B cell (primary cell): ENCODE results near the gene OBP2B. TPM values are rescaled to one million over a fixed set of nuclear protein-coding genes. Genes with fewer than 3 reads are reported as not detected.
"Not testable (repeated sequence)": the region's sequence is repeated elsewhere in the genome, so short reads cannot be mapped to it uniquely, and the experiment has no call there.

Experiments used
- ATAC-seq: fragments of 200-7000 bp; cut with Tn5 transposase; one replicate; pipeline ENCODE4 v1.10.0; 2021; ENCODE audit warnings: low read depth, mild to moderate bottlenecking, moderate number of reproducible peaks, moderate library complexity
- CTCF ChIA-PET: fragments of 350-600 bp; sonication (Branson Sonifier 250); formaldehyde crosslinking; loops from one replicate; lab custom pipeline; 2021; ENCODE audit warnings: antibody characterized with exemption, inconsistent platforms; lab: Charles Lee
- POLR2A ChIA-PET: fragments of 350-600 bp; sonication (Branson Sonifier 250); formaldehyde crosslinking; loops from one replicate; lab custom pipeline; 2021; ENCODE audit warnings: antibody characterized with exemption; lab: Charles Lee
- DNase-seq: peaks from one replicate; pipeline ENCODE4 v3.0.0; 2013
- H2AFZ ChIP-seq: 2 replicates; pipeline ENCODE4 v1.6.1; 2012; ENCODE audit warnings: mild to moderate bottlenecking, low read depth, low read length; ENCODE audit not compliant: insufficient read depth, poor library complexity, severe bottlenecking
- H3K27ac ChIP-seq, 2 donors: 1 replicate in 1 of 2; 2 replicates in 1 of 2; pipeline ENCODE4 v1.5.1; 2012 to 2013; ENCODE audit warnings: low read length in 2 of 2, mild to moderate bottlenecking in 2 of 2, moderate library complexity in 1 of 2
- H3K27me3 ChIP-seq, 4 experiments: fragments of 200-600 bp in 1 of 4; sonication (generic) in 1 of 4; replicated peaks in 1 of 4; 1 replicate in 2 of 4; 2 replicates in 2 of 4; pipeline versions ENCODE4 v1.6.1 to v1.7.0; 2013 to 2016; ENCODE audit warnings: low read length in 3 of 4, mild to moderate bottlenecking in 2 of 4, mixed read lengths in 1 of 4, moderate library complexity in 1 of 4; ENCODE audit not compliant: insufficient read depth in 4 of 4, control insufficient read depth in 3 of 4; ENCODE audit errors: control extremely low read depth in 1 of 4
- H3K36me3 ChIP-seq, 2 experiments: replicated peaks in 1 of 2; 1 replicate in 1 of 2; 2 replicates in 1 of 2; pipeline versions ENCODE4 v1.6.1 to v1.7.1; 2013; ENCODE audit warnings: low read length in 1 of 2; ENCODE audit not compliant: insufficient read depth in 2 of 2, control insufficient read depth in 1 of 2; ENCODE audit errors: control extremely low read depth in 1 of 2, extremely low read depth in 1 of 2
- H3K4me1 ChIP-seq, 2 donors: fragments of 200-600 bp in 1 of 2; sonication (generic) in 1 of 2; 1 replicate in 1 of 2; 2 replicates in 1 of 2; pipeline versions ENCODE4 v1.5.1 to v1.6.1; 2013 to 2017; ENCODE audit warnings: low read length in 2 of 2; ENCODE audit not compliant: control insufficient read depth in 2 of 2, insufficient read depth in 2 of 2
- H3K4me2 ChIP-seq: replicated peaks from 2 replicates; pipeline ENCODE3; 2012; ENCODE audit warnings: mild to moderate bottlenecking, low read depth, low read length; ENCODE audit not compliant: poor library complexity, severe bottlenecking
- H3K4me3 ChIP-seq, 5 experiments: fragments of 200-600 bp in 1 of 5; sonication (generic) in 1 of 5; 1 replicate in 3 of 5; 2 replicates in 2 of 5; pipeline versions ENCODE4 v1.5.1 to v1.7.0; 2011 to 2016; ENCODE audit warnings: low read length in 4 of 5, mild to moderate bottlenecking in 4 of 5, low read depth in 2 of 5, control low read depth in 1 of 5, moderate library complexity in 1 of 5; ENCODE audit not compliant: insufficient read depth in 1 of 5; ENCODE audit errors: control extremely low read depth in 1 of 5, extremely low read depth in 1 of 5
- H3K79me2 ChIP-seq: fragments of 200-600 bp; sonication (generic); one replicate; pipeline ENCODE4 v1.6.0; 2016; ENCODE audit warnings: low read length; ENCODE audit not compliant: control insufficient read depth, insufficient read depth
- H3K9ac ChIP-seq: fragments of 200-600 bp; sonication (generic); 2 replicates; pipeline ENCODE4 v1.6.1; 2017; ENCODE audit warnings: mild to moderate bottlenecking, low read length, moderate library complexity
- H3K9me3 ChIP-seq, 3 donors: one replicate each; pipeline versions ENCODE4 v1.6.1 to v1.7.1; 2013; ENCODE audit warnings: low read length in 2 of 3; ENCODE audit not compliant: control insufficient read depth in 2 of 3, insufficient read depth in 1 of 3; ENCODE audit errors: control extremely low read depth in 1 of 3
- H4K20me1 ChIP-seq: 2 replicates; pipeline ENCODE4 v1.6.0; 2012; ENCODE audit warnings: mild to moderate bottlenecking, low read length; ENCODE audit not compliant: insufficient read depth, control insufficient read depth, poor library complexity, severe bottlenecking
- H3K27ac Mint-ChIP-seq: one replicate; pipeline ENCODE4 v1.8.0; 2021; ENCODE audit warnings: mixed read lengths
- H3K27me3 Mint-ChIP-seq: one replicate; pipeline ENCODE4 v1.8.0; 2021; ENCODE audit warnings: mixed read lengths
- H3K4me1 Mint-ChIP-seq: one replicate; pipeline ENCODE4 v1.8.0; 2021; ENCODE audit warnings: mixed read lengths
- H3K4me3 Mint-ChIP-seq: one replicate; pipeline ENCODE4 v1.8.0; 2021; ENCODE audit warnings: mixed read lengths
- H3K9me3 Mint-ChIP-seq: one replicate; pipeline ENCODE4 v1.8.0; 2022; ENCODE audit warnings: mixed read lengths; ENCODE audit not compliant: insufficient read depth
- EZH2 ChIP-seq: IDR thresholded peaks from 2 replicates; pipeline ENCODE4 v1.6.1; 2012; ENCODE audit warnings: borderline replicate concordance, low read depth, mild to moderate bottlenecking, moderate library complexity, low read length; ENCODE audit not compliant: insufficient read depth, poor library complexity, severe bottlenecking
- WGBS: methylation state at CpG from one replicate; pipeline ENCODE4 v1.1.5; 2013; ENCODE audit warnings: missing lambda C conversion rate; ENCODE audit not compliant: insufficient coverage; 5-methylcytosine and 5-hydroxymethylcytosine counted together
- intact Hi-C: fragments of 100-400 bp; cut with micrococcal nuclease; formaldehyde crosslinking; loops from one replicate; pipeline ENCODE4 v1.10.0; 2022
- polyA plus RNA-seq: library from polyadenylated mRNA; depleted of rRNA; stranded (reverse); fragments of >200 nt; gene quantifications from 2 replicates; pipeline ENCODE4 v1.2.3, GENCODE V29; 2012
- total RNA-seq, 2 donors: library from RNA; stranded (reverse); fragments of 120-200 nt in 1 of 2; gene quantifications; 1 replicate in 1 of 2; 2 replicates in 1 of 2; pipeline versions ENCODE4 v1.2.3 to v1.2.4, GENCODE V29; 2013 to 2022
- TF ChIP-seq, protein P1 (sequence below): fragments of 200-600 bp; IDR thresholded peaks from one replicate; pipeline ENCODE4 v1.8.0; 2022; ENCODE audit warnings: antibody characterized with exemption, mild to moderate bottlenecking

The OBP2B gene
- total and polyA plus RNA-seq, 2 donors (not counting 1 experiment from before 2014, with no cell fraction given) = not detected

DNA sequence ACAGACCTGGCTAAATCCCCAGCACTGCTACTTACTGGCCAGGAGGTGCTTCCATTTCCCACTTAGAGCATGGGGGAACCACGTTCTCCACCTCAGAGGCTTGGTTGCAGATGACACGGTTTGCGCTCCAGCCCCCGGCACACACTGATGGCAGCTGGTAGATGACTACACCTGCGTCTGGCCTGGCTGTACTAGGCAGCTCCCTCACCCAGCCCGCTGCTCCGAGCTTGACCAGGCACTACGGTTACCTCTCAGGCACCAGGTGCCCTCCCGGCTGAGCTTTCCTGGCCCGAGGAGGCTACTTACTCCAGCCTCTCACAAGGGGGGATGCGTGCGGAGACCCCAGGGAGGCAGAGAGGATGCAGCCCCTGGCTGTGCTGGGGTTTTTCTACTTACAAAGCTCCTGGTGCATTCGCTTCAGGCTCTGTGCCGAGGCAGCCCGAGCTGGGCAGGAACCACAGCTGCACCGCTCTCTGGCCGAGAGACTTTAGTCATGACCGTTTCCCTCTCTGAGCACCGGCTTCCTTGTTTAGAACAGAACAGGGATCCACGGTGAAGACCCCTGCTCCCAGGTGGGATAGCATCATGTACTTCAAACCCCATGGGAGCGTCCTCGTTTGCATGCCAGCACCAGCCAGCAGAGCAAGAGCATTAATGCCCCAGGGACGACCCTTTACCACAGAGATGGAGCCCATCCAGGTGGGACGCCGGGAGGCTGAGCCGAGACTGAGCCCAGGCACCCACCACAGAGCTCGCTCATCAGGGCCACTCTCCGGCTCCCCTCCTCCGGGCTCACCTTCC lies 37.7 kb downstream of the OBP2B start:
- DNase-seq = peak; percentile 53
- Mint-ChIP-seq H3K27me3 (peaks cover 29% of the 10 kb centered on the region), H3K27ac (no peak overlapping the region), H3K9me3 (no peaks in the 10 kb centered on the region), H3K4me3 (peak overlapping the region; percentile 75), H3K4me1 (peaks cover 17% of the 10 kb centered on the region)
- Histone ChIP-seq H3K79me2 (no peaks in the 10 kb centered on the region), H3K9ac (peak overlapping the region; percentile 31), H3K4me2 (peak overlapping the region; percentile 56), H3K27ac (no peak overlapping the region), H4K20me1 (no peaks in the 10 kb centered on the region), H3K4me1 (peaks cover 16% of the 10 kb centered on the region in 2 donors), H3K27me3 (peaks cover 0 to 20% (median 7%) of the 10 kb centered on the region in 4 experiments), H3K4me3 (peak overlapping the region in 1 of 5 experiments; percentile 15), H2AFZ (peak overlapping the region; percentile 38), H3K9me3 (peaks cover 0 to 3% (median 0%) of the 10 kb centered on the region in 3 donors), H3K36me3 (no peaks in the 10 kb centered on the region)
- ChIA-PET POLR2A (no interaction called here), CTCF (interaction anchor here (0.6 to 4.6 kb wide), 5 partner anchors 11 to 25 kb away, joined by 3 to 25 read pairs (median 4); no protein-coding TSS in a partner anchor)
- intact Hi-C loops = no loop called here
- ATAC-seq = peak; percentile 67
- WGBS = 22% methylated on average over 29 of the region's 29 CpGs
- TF ChIP-seq, protein P1, sequence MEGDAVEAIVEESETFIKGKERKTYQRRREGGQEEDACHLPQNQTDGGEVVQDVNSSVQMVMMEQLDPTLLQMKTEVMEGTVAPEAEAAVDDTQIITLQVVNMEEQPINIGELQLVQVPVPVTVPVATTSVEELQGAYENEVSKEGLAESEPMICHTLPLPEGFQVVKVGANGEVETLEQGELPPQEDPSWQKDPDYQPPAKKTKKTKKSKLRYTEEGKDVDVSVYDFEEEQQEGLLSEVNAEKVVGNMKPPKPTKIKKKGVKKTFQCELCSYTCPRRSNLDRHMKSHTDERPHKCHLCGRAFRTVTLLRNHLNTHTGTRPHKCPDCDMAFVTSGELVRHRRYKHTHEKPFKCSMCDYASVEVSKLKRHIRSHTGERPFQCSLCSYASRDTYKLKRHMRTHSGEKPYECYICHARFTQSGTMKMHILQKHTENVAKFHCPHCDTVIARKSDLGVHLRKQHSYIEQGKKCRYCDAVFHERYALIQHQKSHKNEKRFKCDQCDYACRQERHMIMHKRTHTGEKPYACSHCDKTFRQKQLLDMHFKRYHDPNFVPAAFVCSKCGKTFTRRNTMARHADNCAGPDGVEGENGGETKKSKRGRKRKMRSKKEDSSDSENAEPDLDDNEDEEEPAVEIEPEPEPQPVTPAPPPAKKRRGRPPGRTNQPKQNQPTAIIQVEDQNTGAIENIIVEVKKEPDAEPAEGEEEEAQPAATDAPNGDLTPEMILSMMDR = no peak
- TF ChIP-seq EZH2 = no peak

DNA sequence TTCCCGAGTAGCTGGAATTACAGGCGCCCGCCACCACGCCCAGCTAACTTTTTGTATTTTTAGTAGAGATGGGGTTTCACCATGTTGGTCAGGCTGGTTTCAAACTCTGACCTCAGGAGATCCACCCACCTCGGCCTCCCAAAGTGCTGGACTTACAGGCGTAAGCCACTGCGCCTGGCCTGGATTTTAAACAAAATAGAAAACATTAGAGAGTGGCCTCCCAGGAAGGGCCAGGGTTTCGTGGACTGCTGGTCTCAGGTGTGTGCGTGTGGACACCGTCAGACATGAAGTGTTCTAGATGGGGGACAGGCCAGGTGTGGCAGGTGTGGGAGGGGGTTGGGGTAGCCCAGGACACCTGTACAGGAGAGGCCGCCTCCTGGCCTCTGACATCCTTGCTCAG lies 38.3 kb downstream of the OBP2B start:
- TF ChIP-seq, protein P1 = no peak
- no peak for TF ChIP-seq EZH2
- H2AFZ ChIP-seq = no peak overlapping the region
- no peaks in the 10 kb centered on the region for H3K79me2 ChIP-seq
- no peak overlapping the region for H3K27ac ChIP-seq
- DNase-seq = no peak
- peak overlapping the region; percentile 56 for H3K4me2 ChIP-seq
- no peak for ATAC-seq
- H3K4me1 ChIP-seq = peaks cover 16% of the 10 kb centered on the region in 2 donors
- H3K4me3 ChIP-seq = no peak overlapping the region
- peaks cover 29% of the 10 kb centered on the region for H3K27me3 Mint-ChIP-seq
- H3K9ac ChIP-seq = no peak overlapping the region
- peaks cover 0 to 3% (median 0%) of the 10 kb centered on the region in 3 donors for H3K9me3 ChIP-seq
- intact Hi-C loops = no loop called here
- no peaks in the 10 kb centered on the region for H3K9me3 Mint-ChIP-seq
- no peak overlapping the region for H3K27ac Mint-ChIP-seq
- peaks cover 17% of the 10 kb centered on the region for H3K4me1 Mint-ChIP-seq
- no peaks in the 10 kb centered on the region for H3K36me3 ChIP-seq
- WGBS = 63% methylated on average over 7 of the region's 11 CpGs
- no peaks in the 10 kb centered on the region for H4K20me1 ChIP-seq
- H3K4me3 Mint-ChIP-seq = peak overlapping the region; percentile 19
- ChIA-PET POLR2A (no interaction called here), CTCF (interaction anchor here (0.9 to 4.6 kb wide), 3 partner anchors 12 to 15 kb away, joined by 4 to 25 read pairs (median 8); no protein-coding TSS in a partner anchor)
- peaks cover 0 to 23% (median 7%) of the 10 kb centered on the region in 4 experiments for H3K27me3 ChIP-seq

DNA sequence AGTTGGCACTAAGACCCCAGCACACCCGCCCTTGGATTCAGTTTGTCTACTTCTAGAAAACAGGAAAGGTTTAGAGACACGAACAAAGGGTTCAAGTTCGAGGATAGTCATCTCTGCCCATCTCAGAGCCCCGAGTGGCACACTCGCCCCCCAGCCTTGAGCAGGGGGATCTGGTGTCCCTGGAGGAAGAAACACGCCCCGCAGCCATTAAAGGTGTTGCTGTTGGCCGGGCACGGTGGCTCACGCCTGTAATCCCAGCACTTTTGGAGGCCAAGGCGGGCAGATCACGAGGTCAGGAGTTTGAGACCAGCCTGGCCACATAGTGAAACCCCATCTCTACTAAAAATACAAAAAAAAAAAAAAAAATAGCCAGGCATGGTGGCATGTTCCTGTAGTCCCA lies 39.4 kb downstream of the OBP2B start:
- Histone ChIP-seq H3K27me3 (peaks cover 0 to 20% (median 5%) of the 10 kb centered on the region in 4 experiments), H3K4me1 (peaks cover 16% of the 10 kb centered on the region in 2 donors)
- H3K9me3 Mint-ChIP-seq, H3K4me3 ChIP-seq, ATAC-seq, H2AFZ ChIP-seq, H3K79me2 ChIP-seq, H3K9me3 ChIP-seq, H3K9ac ChIP-seq, H3K36me3 ChIP-seq, H3K27ac ChIP-seq, intact Hi-C loops, H3K27ac Mint-ChIP-seq, H4K20me1 ChIP-seq, DNase-seq, H3K4me2 ChIP-seq, H3K4me3 Mint-ChIP-seq: not testable (repeated sequence)
- ChIA-PET POLR2A (interaction anchor here (0.7 kb wide), 2 partner anchors 20 to 250 kb away, joined by 3 read pairs; no protein-coding TSS in a partner anchor), CTCF (interaction anchor here (0.7 to 4.6 kb wide), 3 partner anchors 13 to 1350 kb away, joined by 3 to 25 read pairs (median 8); no protein-coding TSS in a partner anchor)
- Mint-ChIP-seq H3K4me1 (peaks cover 17% of the 10 kb centered on the region), H3K27me3 (peaks cover 24% of the 10 kb centered on the region)
- WGBS = 87% methylated on average over 5 of the region's 12 CpGs
